Keratinocyte (primary cell): ENCODE results near the gene SIX3.

Experiments used
- CTCF ChIP-seq, 3 experiments: IDR thresholded peaks in 1 of 3; conservative IDR thresholded peaks in 1 of 3; optimal IDR thresholded peaks in 1 of 3; 2 replicates in 2 of 3; 3 replicates in 1 of 3; pipeline versions ENCODE3 to v1.5.1; 2011; ENCODE audit warnings: low read length in 3 of 3, mild to moderate bottlenecking in 3 of 3, moderate library complexity in 2 of 3, control low read depth in 1 of 3, inconsistent platforms in 1 of 3; ENCODE audit not compliant: insufficient read depth in 2 of 3; ENCODE audit errors: extremely low read depth in 1 of 3
- EZH2 ChIP-seq: IDR thresholded peaks from one replicate; pipeline ENCODE4 v1.6.1; 2012; ENCODE audit warnings: inconsistent platforms, mild to moderate bottlenecking, low read length, moderate library complexity

- TF ChIP-seq CTCF (optimal IDR thresholded peaks at IDR 0.05 in 1 of 3, IDR thresholded peaks at IDR 0.05 in 1 of 3, conservative IDR thresholded peaks at IDR 0.05 in 1 of 3; ENCODE audit: extremely low read depth in 1 of 3, insufficient read depth in 2 of 3, low read length in 3 of 3), result no peak
- no peak for TF ChIP-seq EZH2
Measured at GRCh38 chr2:44980751-44981713, 39.5 kb downstream of the SIX3 start.
